Measurements from ENCODE around the gene GNAT1. TPM values are rescaled to one million over a fixed set of nuclear protein-coding genes. Genes with fewer than 3 reads are reported as not detected.

The GNAT1 gene
- total and polyA plus RNA-seq, 2 of the 13 experiments (the other 11 are each of a cell fraction or from before 2014, with no cell fraction given): 0.15 TPM; not detected in 1

DNA sequence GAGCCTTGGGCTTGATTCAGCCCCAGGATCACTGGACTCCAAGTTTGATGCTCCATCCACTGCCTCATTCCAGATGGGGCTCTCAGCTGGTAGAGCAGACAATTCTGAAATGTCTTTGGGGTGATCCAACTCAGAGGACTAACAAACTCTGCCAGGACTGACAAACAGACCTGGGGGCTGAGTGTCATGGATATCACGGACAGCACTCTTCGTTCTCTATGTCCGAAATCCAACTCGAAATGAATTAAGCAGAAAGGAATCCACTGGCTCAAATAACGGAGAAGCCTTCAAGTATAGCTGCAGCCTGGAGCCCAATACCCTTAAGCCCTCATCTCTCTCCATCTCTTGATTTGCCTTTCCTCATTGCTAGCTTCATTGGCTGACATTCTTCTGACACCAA is 27.9 kb downstream of the GNAT1 start:
- Histone ChIP-seq H3K9ac (ENCODE audit: insufficient read depth, low read depth, low read length) (no peak overlapping the region), H4K20me1 (ENCODE audit: insufficient read depth, low read length) (no peaks in the 10 kb centered on the region), H3K4me1 (ENCODE audit: insufficient read depth, low read length) (peaks cover 43% of the 10 kb centered on the region), H3K4me2 (ENCODE audit: low read depth, low read length) (no peak overlapping the region), H3K4me3 (replicated peaks in 1 of 3; ENCODE audit: insufficient read depth in 1 of 3, low read depth in 2 of 3, low read length in 3 of 3) (no peak overlapping the region), H3K36me3 (replicated peaks in 1 of 2; ENCODE audit: control insufficient read depth in 1 of 2, insufficient read depth in 2 of 2, low read length in 2 of 2) (peaks cover 22 to 55% of the 10 kb centered on the region in 2 experiments), H3K79me2 (ENCODE audit: insufficient read depth, low read length) (no peaks in the 10 kb centered on the region), H3K9me3 (ENCODE audit: low read length) (no peaks in the 10 kb centered on the region), H2AFZ (ENCODE audit: low read length) (no peak overlapping the region), H3K27ac (ENCODE audit: extremely low read length, insufficient read depth, low read length) (peak overlapping the region; percentile 30), H3K27me3 (ENCODE audit: control insufficient read depth in 1 of 2, insufficient read depth in 2 of 2, low read length in 2 of 2) (no peaks in the 10 kb centered on the region)
- DNase-seq (ENCODE audit: low spot score) (no peak), FAIRE-seq (no peak), ATAC-seq (no peak)
- TF ChIP-seq ZNF614 (CRISPR knock-in tag; IDR thresholded peaks at IDR 0.05; ENCODE audit: borderline replicate concordance) (no peak), ZKSCAN1 (IDR thresholded peaks at IDR 0.05; ENCODE audit: low read length) (no peak), ERF (CRISPR knock-in tag; IDR thresholded peaks at IDR 0.05) (no peak), ZFY (CRISPR knock-in tag; IDR thresholded peaks at IDR 0.05) (no peak), SYNCRIP (IDR thresholded peaks at IDR 0.05; ENCODE audit: insufficient read depth, low read depth, low read length) (no peak), ZNF274 (CRISPR knock-in tag; IDR thresholded peaks at IDR 0.05) (no peak), HNF4A (CRISPR knock-in tag; IDR thresholded peaks at IDR 0.05) (no peak), PBX3 (CRISPR knock-in tag; IDR thresholded peaks at IDR 0.05; ENCODE audit: borderline replicate concordance) (no peak), SIN3B (IDR thresholded peaks at IDR 0.05; ENCODE audit: low read length) (no peak), GZF1 (CRISPR knock-in tag; IDR thresholded peaks at IDR 0.05) (no peak), BHLHE40 (IDR thresholded peaks at IDR 0.05; ENCODE audit: low read length) (no peak), ZNF543 (CRISPR knock-in tag; IDR thresholded peaks at IDR 0.05) (no peak), NPAS2 (CRISPR knock-in tag; IDR thresholded peaks at IDR 0.05; ENCODE audit: borderline replicate concordance) (no peak), ZNF577 (CRISPR knock-in tag; IDR thresholded peaks at IDR 0.05; ENCODE audit: borderline replicate concordance, low read depth) (no peak)
- POLR2A ChIA-PET: interaction anchor here (1.5 to 16.5 kb wide), 3 partner anchors 14 to 118 kb away, joined by 6 to 625 read pairs (median 312); partner anchors contain the start of gene SLC38A3
- CTCF ChIA-PET (ENCODE audit: low intra/inter-chr PET ratio, low total read pairs): interaction anchor here (9.0 kb wide), 1 partner anchor 26 kb away, joined by 265 read pairs; the partner anchor contains the start of gene GNAT1
- no TSS peak for BruUV-seq (replicated peaks)
- intact Hi-C loops (cut with micrococcal nuclease; ENCODE audit: unreplicated experiment): no loop called here
- WGBS (ENCODE audit: low lambda C conversion rate): 94% methylated on average over 5 of the region's 5 CpGs
- in situ Hi-C loops (cut with HindIII; ENCODE audit: extremely low pct_ligation_motif_present, low pct_unique_long_range_greater_than_20kb): no loop called here

Data from HepG2 (cell line).